Subcutaneous adipose tissue (tissue), 4 donors: ENCODE data around the gene DCAF17. TPM values are rescaled to one million over a fixed set of nuclear protein-coding genes. Genes with fewer than 3 reads are reported as not detected.

Experiments used
- total RNA-seq, 4 donors: library from RNA; depleted of rRNA; stranded (reverse); fragments of >200 nt; gene quantifications; one replicate each; pipeline ENCODE4 v1.1.0, GENCODE V29; 2016
- TF ChIP-seq, protein P1 (sequence below): fragments of 450-650 bp; IDR thresholded peaks from one replicate; pipeline ENCODE4 v1.5.1; 2016; ENCODE audit warnings: low read depth, mild to moderate bottlenecking, control low read depth, antibody characterized with exemption, moderate library complexity

DCAF17 gene
- total RNA-seq, 4 donors from 2014 or later, result 14.3 to 29.4 (median 18.3) TPM

DNA sequence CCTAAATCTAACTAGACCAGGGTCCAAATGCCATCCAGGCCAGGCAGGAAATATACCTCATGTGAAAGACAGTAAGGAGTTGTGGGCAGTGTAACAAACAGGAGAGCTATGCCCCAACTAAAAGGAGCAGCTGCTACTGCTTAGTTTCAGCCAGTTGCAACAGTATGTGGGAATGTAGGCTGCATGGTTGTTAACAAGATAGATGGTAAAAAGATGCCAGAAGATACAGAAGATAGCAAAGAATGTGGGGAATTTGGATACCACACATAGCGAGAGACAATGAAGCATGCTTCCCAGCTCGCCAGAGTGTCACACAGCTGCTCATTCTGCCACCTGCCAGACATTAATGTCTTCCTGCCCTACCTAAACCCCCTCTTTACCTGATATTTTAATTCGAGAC lies 48.9 kb downstream of the DCAF17 start:
- TF ChIP-seq, protein P1, sequence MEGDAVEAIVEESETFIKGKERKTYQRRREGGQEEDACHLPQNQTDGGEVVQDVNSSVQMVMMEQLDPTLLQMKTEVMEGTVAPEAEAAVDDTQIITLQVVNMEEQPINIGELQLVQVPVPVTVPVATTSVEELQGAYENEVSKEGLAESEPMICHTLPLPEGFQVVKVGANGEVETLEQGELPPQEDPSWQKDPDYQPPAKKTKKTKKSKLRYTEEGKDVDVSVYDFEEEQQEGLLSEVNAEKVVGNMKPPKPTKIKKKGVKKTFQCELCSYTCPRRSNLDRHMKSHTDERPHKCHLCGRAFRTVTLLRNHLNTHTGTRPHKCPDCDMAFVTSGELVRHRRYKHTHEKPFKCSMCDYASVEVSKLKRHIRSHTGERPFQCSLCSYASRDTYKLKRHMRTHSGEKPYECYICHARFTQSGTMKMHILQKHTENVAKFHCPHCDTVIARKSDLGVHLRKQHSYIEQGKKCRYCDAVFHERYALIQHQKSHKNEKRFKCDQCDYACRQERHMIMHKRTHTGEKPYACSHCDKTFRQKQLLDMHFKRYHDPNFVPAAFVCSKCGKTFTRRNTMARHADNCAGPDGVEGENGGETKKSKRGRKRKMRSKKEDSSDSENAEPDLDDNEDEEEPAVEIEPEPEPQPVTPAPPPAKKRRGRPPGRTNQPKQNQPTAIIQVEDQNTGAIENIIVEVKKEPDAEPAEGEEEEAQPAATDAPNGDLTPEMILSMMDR, result no peak

DNA sequence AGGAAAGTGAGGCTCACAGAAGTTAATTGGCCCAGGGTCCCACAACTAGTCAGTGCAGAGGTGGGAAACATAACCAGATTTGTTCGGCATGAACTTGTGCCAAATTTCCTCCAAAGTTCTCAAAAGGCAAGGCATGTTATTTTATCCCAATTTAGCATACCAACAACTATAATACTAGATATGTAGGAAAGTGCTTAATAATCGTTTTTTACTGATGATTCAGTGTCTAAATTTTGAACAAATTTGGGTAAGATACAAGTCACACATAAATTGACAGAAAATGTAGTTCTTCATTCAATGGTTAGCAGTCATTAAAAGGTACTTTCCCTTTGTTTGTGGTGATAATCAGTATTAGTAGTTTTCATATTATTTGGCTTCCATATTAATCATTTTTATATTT lies 49.8 kb downstream of the DCAF17 start:
- TF ChIP-seq, protein P1, result no peak

DNA sequence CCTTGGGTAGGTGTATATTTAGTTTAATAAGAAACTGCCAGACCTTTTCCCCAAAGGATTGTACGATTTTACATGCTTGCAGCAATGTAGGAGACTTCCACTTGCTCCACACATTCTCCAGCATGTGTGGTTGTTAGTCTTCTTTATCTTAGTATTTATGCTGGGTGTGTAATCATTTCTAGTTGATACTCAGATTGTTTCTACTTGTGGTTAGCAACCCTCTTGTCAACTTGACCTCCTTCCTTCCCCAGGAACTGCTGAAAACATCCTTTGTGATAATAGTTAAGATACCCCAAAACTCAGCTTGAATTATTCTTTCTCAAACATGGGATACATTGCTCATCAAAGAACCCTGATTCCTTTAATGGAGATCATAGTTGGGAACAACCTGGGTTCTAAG lies 51.1 kb downstream of the DCAF17 start:
- TF ChIP-seq, protein P1, result no peak

DNA sequence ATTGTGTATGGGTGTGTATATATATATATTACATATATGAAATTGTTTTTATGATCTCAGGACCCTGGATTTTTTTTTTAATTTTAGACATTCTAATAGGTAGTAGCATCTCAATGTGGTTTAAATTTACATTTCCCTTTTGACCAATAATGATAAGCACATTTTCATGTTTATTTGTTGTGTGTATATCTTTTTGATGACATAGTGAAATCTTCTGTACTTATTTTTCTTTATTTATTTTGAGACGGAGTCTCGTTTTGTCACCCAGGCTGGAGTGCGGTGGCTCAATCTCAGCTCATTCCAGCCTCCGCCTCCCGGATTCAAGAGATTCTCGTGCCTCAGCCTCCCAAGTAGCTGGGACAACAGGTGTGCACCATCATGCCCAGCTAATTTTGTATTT lies 53.2 kb downstream of the DCAF17 start:
- TF ChIP-seq, protein P1, result no peak

DNA sequence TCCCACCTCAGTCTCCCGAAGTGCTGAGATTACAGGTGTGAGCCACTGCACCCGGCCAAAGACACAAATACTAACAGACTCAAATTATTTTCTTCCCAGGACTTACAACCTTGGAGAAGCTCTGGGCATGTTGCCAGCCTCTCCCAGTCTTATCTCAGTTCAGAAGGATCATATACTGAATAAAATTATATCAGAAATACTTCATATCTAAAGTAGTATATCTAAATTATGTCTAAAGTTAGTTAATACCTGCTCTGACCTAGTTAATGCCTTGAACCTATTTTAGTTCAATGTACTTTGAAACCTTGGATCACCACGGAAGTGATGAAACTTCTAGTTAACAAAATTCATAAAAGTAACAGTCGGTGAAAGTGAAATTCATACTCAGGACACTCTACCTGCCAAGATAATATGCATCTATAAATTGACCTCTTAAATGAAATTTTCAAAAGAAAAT lies 53.8 kb downstream of the DCAF17 start:
- TF ChIP-seq, protein P1, result no peak

DNA sequence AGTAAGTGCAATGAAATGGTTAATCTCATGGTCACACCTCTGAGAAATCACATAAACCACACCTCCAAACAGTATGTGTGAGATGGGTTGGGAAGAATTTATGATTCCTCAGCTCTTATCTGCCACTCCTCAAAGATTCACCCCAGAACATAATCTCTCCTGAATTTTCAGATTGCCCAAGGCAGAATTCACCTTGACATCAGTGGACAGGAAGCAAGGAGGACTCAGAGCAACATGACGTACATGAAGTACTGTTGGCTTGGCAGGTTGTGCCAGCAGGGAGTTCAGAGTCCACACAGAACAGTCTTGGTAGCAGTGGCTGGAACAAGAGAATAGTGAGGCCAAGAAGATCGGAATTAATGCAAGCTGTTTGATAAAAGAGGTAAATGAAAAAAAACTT lies 56.6 kb downstream of the DCAF17 start:
- TF ChIP-seq, protein P1, result no peak

DNA sequence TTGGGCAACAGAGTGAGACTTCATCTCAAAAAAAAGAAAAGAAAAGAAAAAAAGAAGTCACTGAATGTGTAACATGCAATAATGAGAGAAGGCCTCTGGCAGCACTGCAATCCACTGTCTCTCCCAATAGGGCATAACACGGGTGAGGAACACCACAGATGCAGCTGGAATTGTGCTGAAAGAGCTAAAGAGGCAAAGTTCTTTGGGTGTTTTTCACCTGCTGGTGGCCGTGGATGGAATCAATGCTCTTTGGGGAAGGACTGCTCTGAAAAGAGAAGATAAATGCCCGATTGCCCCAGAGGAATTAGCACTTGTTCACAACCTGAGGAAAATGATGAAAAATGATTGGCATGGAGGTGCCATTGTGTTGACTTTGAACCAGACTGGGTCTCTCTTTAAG lies 57.3 kb downstream of the DCAF17 start:
- TF ChIP-seq, protein P1, result no peak
